HG03039 (cell line): ENCODE data around the gene GSAP.
"Not testable (repeated sequence)": the region's sequence is repeated elsewhere in the genome, so short reads cannot be mapped to it uniquely, and the experiment has no call there.

ENCODE experiments used
- ATAC-seq: cut with Tn5 transposase; IDR thresholded peaks from one replicate; pipeline ENCODE4 v1.9.1; 2021; ENCODE audit warnings: mild to moderate bottlenecking, moderate library complexity; ENCODE audit not compliant: unreplicated experiment

The GSAP gene

GRCh38 chr7:77290425-77290824 is 125.7 kb downstream of the GSAP start:
- ATAC-seq, result no peak

GRCh38 chr7:77289387-77289786 is 126.8 kb downstream of the GSAP start:
- ATAC-seq, result no peak

- ATAC-seq, result no peak
Measured at GRCh38 chr7:77288676-77289320, 127.4 kb downstream of the GSAP start.

GRCh38 chr7:77284616-77285015 is 131.5 kb downstream of the GSAP start:
- no peak for ATAC-seq

DNA sequence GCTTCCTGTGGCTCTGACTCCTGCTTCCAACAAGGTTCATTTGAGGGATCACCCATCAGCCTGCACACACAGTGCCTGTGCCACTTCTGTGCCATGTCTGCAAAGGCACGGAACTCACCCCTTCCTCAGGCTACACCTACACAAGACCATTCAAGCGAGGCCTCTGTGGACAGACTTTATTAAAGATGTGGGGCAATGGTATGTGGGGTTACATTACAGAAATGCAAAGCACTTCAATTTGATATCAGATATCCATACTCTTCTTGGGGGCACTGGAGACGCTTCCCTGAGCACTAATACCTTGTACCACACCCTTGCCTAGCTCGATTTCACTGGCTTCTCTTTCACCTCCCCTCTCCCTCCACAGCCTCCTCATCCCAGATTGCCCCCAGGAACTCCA is 132.1 kb downstream of the GSAP start:
- no peak for ATAC-seq

DNA sequence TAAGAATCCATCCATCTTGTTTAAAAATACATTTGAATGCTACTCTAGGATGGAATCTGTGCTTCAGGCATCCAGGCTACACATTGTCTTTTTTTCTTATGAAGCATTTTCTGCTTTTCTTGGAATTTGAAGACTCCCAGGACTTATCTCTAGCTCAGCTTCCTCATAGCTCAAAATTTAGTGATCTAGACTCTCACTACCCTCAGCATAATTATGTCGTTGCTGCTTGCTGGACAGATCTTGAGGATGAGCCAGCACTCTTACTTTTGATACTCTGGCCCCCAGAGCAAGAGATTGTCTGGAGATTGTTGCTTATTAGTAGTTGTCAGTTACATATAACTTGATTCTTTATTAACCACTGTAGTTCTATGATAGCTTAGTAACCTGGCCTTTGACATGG is 133.3 kb downstream of the GSAP start:
- ATAC-seq, result no peak

DNA sequence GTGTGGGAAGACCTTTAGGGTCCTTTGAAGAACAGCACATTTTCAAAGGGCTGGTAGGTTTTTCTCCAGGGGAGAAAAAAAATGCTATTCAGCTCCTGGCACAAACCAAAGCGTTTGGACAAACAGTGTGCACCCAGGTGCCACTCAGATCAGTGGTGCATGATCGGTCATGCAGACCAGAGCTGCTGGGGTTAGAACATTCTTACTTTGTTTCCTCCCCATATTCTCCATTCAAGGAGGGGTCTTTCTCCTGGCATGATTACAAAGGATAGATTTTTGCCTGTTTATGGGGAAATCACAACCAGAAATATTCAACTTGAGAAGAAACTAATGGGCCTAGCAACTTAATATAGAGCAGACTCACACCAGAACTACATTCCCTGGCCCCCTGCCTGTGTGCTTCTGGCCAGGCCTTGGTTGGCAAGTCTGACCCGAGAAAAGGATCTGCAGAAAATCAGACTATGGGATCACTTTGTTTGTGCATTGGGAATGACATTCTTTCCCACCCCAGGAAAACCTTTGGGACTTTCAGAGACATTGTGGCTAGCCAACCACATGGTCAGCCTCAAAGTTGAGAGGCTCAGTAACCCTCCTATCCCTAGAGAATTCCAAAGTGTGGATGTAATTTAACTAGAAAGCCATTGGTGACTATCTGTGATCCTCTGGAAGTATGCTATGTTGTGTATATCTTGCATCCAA is 134.2 kb downstream of the GSAP start:
- ATAC-seq, result no peak

DNA sequence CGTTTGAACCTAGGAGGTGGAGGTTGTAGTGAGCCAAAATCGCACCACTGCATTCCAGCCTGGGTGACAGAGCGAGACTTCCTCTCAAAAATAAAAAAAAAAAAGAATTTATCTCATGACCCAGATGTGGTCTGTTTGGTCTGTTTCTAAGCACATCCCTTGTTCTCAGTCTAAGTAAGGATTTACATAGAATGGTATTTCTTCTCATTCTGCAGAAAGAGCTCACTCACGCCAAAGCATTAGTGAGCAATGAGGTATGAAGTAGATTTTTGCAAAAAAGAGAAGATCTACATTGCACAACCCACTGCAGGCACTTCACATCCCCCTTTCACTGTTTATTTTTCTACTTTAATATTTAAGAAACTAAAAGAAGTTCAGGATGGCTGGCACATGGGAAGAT is 140.0 kb downstream of the GSAP start:
- ATAC-seq, result no peak

- ATAC-seq, result not testable (repeated sequence)
Measured at GRCh38 chr7:77275663-77276062, 140.5 kb downstream of the GSAP start.

- no peak for ATAC-seq
Measured at GRCh38 chr7:77271766-77272165, 144.4 kb downstream of the GSAP start.

DNA sequence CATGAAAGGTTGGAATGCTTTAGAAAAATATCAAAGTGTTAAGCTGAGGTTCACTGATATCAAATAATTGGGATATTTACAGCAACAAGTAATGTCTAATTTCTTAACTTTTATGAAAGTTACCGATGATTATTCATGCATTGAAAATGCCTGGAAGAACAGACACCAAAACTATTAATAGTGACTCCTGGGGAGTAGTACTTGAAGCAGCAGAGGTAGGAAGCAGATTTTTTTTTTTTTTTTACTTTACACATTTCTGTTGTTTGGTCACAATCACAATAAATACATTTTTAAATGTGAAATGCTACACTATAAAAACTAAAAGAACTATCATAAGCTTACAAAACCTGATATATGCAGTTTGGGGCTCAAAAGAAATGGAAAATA is 146.1 kb downstream of the GSAP start:
- no peak for ATAC-seq

DNA sequence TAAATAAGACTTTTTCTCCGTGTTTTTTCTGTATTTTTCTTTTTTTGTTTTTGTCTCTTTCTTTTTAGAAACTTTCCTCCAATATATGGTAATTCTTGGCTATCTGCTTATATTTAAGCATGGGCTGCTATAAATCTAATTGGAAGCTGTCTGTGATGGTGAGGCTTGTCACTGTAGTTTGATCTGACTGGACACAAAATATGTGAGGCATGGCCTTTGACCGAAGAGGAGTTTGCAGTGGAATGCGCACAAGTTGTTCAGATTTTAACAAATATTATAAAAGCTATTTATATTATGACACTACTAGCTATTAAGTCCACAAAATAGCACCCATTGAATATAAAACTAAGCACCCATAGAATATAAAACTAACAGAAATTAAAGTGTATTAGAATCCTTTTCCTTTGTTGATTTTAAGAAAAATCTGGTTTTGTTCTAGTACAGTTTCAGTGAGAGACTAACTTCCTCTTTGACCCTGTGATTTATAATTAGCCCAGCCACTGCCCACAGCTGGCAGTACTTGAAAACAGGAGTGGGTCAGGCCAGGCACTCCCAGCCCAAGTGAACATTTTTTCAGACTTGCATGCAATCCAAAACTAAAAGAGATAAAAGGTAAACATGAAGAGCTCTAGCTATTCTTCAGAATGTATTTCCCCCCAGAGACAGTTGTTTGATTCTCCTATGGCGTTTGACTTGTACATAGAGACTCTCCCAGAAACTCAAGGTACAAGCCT is 146.6 kb downstream of the GSAP start:
- peak; percentile 57 for ATAC-seq

- peak; percentile 82 for ATAC-seq
Measured at GRCh38 chr7:77266291-77266794, 149.8 kb downstream of the GSAP start.

DNA sequence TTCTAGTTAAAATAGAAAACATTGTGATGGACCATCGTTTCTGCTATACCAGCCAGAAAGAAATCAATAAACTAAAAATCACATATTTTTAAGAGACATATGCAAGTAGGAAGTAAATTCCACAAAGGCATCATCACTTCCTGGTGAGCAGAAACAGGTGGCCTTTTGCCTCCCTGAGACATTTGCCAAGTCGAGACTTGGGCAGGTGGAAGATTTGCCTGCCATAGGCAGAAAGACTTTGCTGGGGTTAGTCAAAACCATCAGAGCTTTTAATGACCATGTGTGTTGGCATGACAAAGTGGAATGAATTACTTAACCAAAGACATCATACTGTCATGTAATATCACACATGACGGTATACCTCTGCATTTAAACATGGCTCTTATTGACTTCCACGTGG is 150.5 kb downstream of the GSAP start:
- ATAC-seq, result no peak

GRCh38 chr7:77262316-77262715 is 153.8 kb downstream of the GSAP start:
- no peak for ATAC-seq
